Measurements from ENCODE around the gene ADGRG3. TPM values are rescaled to one million over a fixed set of nuclear protein-coding genes. Genes with fewer than 3 reads are reported as not detected.

Gene ADGRG3
- total RNA-seq, 1 donor from 2014 or later: not detected

DNA sequence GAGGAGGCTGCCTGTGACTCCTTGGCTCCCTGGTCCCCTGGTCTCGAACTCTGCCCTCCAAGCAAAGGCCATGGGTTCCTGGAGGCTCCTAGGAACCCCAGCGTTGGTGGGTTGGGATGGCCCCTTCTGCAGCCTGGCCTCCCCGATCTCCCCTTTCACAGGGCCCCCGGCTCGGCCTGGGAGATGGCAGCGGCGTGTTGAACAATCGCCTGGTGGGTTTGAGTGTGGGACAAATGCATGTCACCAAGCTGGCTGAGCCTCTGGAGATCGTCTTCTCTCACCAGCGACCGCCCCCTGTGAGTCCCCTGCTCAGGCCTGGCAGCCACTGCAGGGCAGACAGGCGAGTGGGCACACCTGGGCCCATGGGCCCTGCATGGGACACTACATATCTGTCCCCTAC is 10.9 kb downstream of the ADGRG3 start:
- no peak overlapping the region for H3K4me3 ChIP-seq (ENCODE audit: low read depth, low read length)
- DNase-seq (ENCODE audit: low read depth): no peak
- TF ChIP-seq, protein P1, sequence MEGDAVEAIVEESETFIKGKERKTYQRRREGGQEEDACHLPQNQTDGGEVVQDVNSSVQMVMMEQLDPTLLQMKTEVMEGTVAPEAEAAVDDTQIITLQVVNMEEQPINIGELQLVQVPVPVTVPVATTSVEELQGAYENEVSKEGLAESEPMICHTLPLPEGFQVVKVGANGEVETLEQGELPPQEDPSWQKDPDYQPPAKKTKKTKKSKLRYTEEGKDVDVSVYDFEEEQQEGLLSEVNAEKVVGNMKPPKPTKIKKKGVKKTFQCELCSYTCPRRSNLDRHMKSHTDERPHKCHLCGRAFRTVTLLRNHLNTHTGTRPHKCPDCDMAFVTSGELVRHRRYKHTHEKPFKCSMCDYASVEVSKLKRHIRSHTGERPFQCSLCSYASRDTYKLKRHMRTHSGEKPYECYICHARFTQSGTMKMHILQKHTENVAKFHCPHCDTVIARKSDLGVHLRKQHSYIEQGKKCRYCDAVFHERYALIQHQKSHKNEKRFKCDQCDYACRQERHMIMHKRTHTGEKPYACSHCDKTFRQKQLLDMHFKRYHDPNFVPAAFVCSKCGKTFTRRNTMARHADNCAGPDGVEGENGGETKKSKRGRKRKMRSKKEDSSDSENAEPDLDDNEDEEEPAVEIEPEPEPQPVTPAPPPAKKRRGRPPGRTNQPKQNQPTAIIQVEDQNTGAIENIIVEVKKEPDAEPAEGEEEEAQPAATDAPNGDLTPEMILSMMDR (IDR thresholded peaks at IDR 0.05; ENCODE audit: insufficient read depth, low read length, poor library complexity, severe bottlenecking): no peak
- H3K27me3 ChIP-seq (ENCODE audit: control insufficient read depth, insufficient read depth, low read length): peaks cover 18% of the 10 kb centered on the region
- H3K36me3 ChIP-seq (ENCODE audit: control insufficient read depth, insufficient read depth, low read length): no peaks in the 10 kb centered on the region

DNA sequence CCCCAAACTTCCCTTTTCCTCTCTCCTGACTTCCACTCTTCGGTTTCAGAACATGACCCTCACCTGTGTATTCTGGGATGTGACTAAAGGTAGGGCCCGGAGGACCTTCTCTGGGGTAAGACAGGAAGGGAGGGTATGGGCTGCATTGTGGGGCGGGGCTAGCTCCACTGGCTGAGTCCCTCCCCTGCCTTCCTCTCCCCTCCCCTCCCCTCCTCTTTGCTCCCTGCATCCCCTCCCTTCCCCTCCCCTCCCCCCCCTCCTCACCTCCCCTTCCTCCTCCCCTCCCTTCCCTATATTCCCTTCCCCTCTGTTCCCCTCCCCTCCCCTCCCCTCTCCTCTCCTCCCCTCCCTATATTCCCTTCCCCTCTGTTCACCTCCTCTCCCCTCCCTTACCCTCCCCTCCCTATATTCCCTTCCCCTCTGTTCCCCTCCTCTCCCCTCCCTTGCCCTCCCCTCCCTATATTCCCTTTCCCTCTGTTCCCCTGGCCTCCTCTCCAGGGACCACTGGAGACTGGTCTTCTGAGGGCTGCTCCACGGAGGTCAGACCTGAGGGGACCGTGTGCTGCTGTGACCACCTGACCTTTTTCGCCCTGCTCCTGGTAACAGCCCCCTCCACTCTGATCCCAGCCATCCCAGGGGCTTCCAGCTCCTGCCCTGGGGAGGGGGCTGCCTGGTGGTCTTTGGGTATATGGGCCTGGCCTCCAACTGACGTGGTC is 11.8 kb downstream of the ADGRG3 start:
- Histone ChIP-seq H3K36me3 (ENCODE audit: control insufficient read depth, insufficient read depth, low read length) (no peaks in the 10 kb centered on the region), H3K4me3 (ENCODE audit: low read depth, low read length) (no peak overlapping the region), H3K27me3 (ENCODE audit: control insufficient read depth, insufficient read depth, low read length) (peaks cover 17% of the 10 kb centered on the region)
- TF ChIP-seq, protein P1 (IDR thresholded peaks at IDR 0.05; ENCODE audit: insufficient read depth, low read length, poor library complexity, severe bottlenecking): no peak
- no peak for DNase-seq (ENCODE audit: low read depth)

DNA sequence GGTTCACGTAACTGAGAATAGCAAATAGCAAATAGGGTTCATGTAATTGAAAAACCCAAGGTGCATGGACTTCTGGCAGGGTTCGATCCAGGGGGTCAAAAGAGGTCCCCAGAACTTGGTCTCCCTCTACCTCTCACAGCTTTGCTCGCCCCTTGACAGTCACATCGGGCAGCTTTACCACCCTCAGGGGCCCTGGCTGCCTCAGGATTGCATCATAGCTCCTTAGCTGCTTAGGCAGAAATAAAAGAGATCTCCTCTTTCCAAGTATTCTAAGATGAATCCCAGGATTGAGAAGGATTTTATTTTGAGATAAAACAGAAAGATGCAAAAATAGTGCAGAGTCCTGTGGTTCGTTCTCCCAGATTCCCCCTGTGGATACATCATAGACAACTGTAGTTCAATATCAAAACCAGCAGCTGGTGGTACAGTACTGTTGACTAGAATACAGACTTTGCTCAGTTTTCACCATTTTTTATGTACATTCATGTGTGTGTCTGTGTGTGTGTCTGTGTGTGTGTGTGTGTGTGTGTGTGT is 12.8 kb downstream of the ADGRG3 start:
- H3K27me3 ChIP-seq (ENCODE audit: control insufficient read depth, insufficient read depth, low read length): peaks cover 17% of the 10 kb centered on the region
- DNase-seq (ENCODE audit: low read depth): no peak
- TF ChIP-seq, protein P1 (IDR thresholded peaks at IDR 0.05; ENCODE audit: insufficient read depth, low read length, poor library complexity, severe bottlenecking): no peak
- no peak overlapping the region for H3K4me3 ChIP-seq (ENCODE audit: low read depth, low read length)
- no peaks in the 10 kb centered on the region for H3K36me3 ChIP-seq (ENCODE audit: control insufficient read depth, insufficient read depth, low read length)

DNA sequence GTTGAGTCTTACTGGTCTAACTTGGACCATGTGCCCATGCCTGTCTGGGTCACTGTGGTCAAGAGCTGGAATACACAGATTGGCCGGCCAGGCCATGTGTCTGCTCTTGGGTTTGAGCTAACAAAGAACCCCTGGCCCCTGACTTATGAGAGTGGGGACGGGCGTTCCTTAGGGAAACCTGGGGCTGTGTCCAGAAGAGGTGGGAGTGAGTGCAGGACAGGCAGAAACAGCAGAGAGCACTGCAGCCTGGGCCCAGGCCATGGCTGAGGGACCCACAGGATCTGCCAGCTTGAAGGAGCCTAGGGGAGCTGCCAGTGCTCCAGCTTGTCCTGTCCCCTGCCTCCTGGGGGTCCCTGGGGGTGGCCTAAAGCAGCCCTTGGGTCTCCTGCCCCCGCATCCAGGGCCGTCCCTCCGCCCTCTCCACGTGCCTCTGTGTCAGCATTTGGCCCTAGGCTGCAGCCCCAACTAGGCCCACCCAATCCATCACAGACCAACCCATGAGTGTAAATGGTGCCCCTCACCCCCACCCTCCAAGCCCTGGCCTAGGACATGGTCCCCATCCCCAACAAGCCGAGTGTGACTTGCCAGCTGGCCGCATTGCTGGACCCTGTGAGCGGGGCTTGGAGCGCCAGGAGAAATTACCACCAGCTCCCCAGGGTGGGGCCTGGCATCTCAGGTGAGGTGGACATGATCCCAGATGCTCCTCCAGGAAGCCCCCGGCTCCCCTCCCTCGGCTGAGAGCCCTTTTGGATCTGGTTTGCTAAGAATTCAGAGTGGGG is 14.0 kb downstream of the ADGRG3 start:
- no peaks in the 10 kb centered on the region for H3K36me3 ChIP-seq (ENCODE audit: control insufficient read depth, insufficient read depth, low read length)
- TF ChIP-seq, protein P1 (IDR thresholded peaks at IDR 0.05; ENCODE audit: insufficient read depth, low read length, poor library complexity, severe bottlenecking): no peak
- H3K4me3 ChIP-seq (ENCODE audit: low read depth, low read length): no peak overlapping the region
- H3K27me3 ChIP-seq (ENCODE audit: control insufficient read depth, insufficient read depth, low read length): peaks cover 13% of the 10 kb centered on the region
- DNase-seq (ENCODE audit: low read depth): no peak

DNA sequence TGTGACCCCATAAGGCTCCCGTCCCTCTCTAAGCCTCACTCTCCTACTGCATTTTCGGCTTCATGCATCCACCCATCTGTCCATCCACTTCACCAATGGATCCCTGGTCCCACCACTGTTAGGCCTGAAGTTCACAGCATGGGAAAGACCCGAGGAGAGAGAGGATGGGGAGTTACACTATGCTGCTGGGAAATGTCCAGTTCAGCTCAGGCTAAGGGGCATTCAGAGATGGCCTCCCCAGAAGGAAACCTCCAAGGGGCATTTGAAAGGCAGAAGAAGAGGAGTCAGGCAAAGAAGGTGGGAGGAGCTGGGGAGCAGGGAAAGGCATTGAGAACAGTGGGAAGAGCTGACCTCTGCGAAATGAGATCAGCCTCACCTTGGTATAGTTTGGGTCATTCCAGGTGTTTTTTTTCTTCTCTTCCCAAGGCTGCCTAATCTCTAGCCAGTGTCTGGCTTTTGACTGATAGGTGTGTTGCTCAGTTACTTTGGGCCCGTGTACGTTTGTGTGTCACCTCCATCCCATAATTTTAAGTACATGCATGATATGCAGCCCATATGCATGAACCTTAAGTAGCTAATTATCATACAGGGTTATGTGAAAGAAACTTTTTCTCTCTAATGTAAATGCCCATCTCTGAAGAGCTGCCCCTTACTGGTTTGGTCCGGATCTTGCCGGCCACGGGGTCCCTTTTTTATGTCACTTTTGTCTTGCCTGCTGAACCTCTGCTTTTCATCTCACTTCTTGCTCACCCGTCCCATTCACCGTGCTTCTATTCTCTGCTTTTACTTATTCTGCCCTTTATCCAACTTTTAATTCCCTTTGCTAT is 14.9 kb downstream of the ADGRG3 start:
- Histone ChIP-seq H3K36me3 (ENCODE audit: control insufficient read depth, insufficient read depth, low read length) (no peaks in the 10 kb centered on the region), H3K4me3 (ENCODE audit: low read depth, low read length) (no peak overlapping the region), H3K27me3 (ENCODE audit: control insufficient read depth, insufficient read depth, low read length) (peaks cover 9% of the 10 kb centered on the region)
- DNase-seq (ENCODE audit: low read depth): no peak
- TF ChIP-seq, protein P1 (IDR thresholded peaks at IDR 0.05; ENCODE audit: insufficient read depth, low read length, poor library complexity, severe bottlenecking): no peak
